CD4-positive, CD25-positive, alpha-beta regulatory T cell (primary cell): ENCODE data around the gene CAMTA1. TPM values are rescaled to one million over a fixed set of nuclear protein-coding genes. Genes with fewer than 3 reads are reported as not detected.

Experiments
- ATAC-seq, 2 donors: fragments of 150-1000 bp; cut with Tn5 transposase; one replicate each; pipeline ENCODE4 v1.10.0; 2021; ENCODE audit warnings: low read depth in 2 of 2, moderate number of reproducible peaks in 2 of 2, moderate library complexity in 1 of 2
- DNase-seq, 3 donors: peaks; one replicate each; pipeline versions ENCODE4 v3.0.0 to v3.0.0-alpha.2; 2012 to 2022; ENCODE audit warnings: mixed read lengths in 1 of 3
- H3K27ac ChIP-seq: one replicate; pipeline ENCODE4 v1.7.0; 2013; ENCODE audit warnings: mild to moderate bottlenecking, low read length; ENCODE audit not compliant: insufficient read depth, poor library complexity, severe bottlenecking
- H3K27me3 ChIP-seq: one replicate; pipeline ENCODE4 v1.7.0; 2013; ENCODE audit warnings: low read length; ENCODE audit not compliant: control insufficient read depth, insufficient read depth
- H3K36me3 ChIP-seq: one replicate; pipeline ENCODE4 v1.7.0; 2013; ENCODE audit warnings: mild to moderate bottlenecking, low read length, moderate library complexity; ENCODE audit not compliant: control insufficient read depth, insufficient read depth
- H3K4me1 ChIP-seq: 2 replicates; pipeline ENCODE4 v1.7.0; 2013; ENCODE audit warnings: mild to moderate bottlenecking, low read length; ENCODE audit not compliant: insufficient read depth, control insufficient read depth, poor library complexity, severe bottlenecking
- H3K4me3 ChIP-seq: one replicate; pipeline ENCODE4 v1.7.0; 2013; ENCODE audit warnings: low read depth, mild to moderate bottlenecking, low read length, moderate library complexity
- H3K9me3 ChIP-seq, 2 experiments: 1 replicate in 1 of 2; 2 replicates in 1 of 2; pipeline ENCODE4 v1.7.0; 2013; ENCODE audit warnings: low read length in 2 of 2, mild to moderate bottlenecking in 1 of 2, moderate library complexity in 1 of 2; ENCODE audit not compliant: control insufficient read depth in 2 of 2
- H3K27ac Mint-ChIP-seq, 3 donors: one replicate each; pipeline ENCODE4 v1.8.0; 2020 to 2022; ENCODE audit warnings: mild to moderate bottlenecking in 3 of 3, mixed read lengths in 3 of 3, moderate library complexity in 2 of 3
- H3K27me3 Mint-ChIP-seq: one replicate; pipeline ENCODE4 v1.8.0; 2022; ENCODE audit warnings: mild to moderate bottlenecking, mixed read lengths
- H3K36me3 Mint-ChIP-seq: one replicate; pipeline ENCODE4 v1.8.0; 2020; ENCODE audit warnings: mixed read lengths
- H3K4me1 Mint-ChIP-seq, 4 donors: one replicate each; pipeline ENCODE4 v1.8.0; 2020 to 2022; ENCODE audit warnings: mixed read lengths in 4 of 4, mild to moderate bottlenecking in 1 of 4
- H3K4me3 Mint-ChIP-seq, 4 donors: one replicate each; pipeline ENCODE4 v1.8.0; 2020 to 2022; ENCODE audit warnings: mild to moderate bottlenecking in 4 of 4, mixed read lengths in 4 of 4, moderate library complexity in 3 of 4
- H3K9me3 Mint-ChIP-seq, 7 donors: one replicate each; pipeline ENCODE4 v1.8.0; 2020 to 2022; ENCODE audit warnings: mixed read lengths in 7 of 7, mild to moderate bottlenecking in 3 of 7, moderate library complexity in 2 of 7
- polyA plus RNA-seq, 4 donors: library from polyadenylated mRNA; unstranded; fragments of 300-500 nt; fragmentation: Illumina TruSeq; gene quantifications; one replicate each; pipeline ENCODE4 v1.2.3, GENCODE V29; 2021
- total RNA-seq: library from RNA; stranded (reverse); gene quantifications from one replicate; pipeline ENCODE4 v1.2.3, GENCODE V29; 2022

The CAMTA1 gene
- total and polyA plus RNA-seq, 5 donors from 2014 or later, result 48.8 to 112 (median 80.0) TPM

DNA sequence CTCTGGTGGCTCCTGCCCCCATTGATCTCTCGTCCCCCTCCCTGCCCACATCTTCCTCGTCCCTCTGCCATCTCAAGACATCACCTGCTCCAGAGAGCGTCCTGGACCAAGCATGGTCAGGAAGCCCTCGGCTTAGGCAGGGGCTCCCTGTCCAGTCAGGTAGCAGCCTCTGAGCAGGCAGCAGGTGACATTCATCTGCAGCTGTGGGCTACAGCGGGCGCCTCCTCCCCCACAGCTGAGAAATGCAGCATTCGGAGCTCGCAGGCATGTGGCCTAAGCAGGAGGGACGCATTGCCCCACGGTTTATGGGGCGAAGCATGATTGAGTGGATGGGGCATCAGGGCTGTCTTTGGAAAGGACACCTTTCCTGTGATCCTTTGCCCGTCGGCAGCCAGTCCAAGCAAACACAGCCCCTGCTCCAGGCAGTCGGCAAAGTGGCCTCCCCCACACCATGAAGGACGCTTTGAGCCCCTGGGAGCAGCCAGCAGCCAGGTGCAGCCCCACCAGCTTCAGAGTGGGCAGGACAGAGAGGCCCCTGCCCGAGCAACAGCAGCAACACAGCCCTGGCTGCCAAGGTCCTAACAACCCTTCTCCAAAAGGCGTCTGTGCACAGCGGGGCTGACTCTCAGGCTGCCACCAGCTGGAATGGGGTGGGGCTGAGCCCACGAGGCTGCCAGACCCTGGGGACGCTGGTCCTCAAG lies 751.8 kb downstream of the CAMTA1 start:
- Mint-ChIP-seq H3K27ac (no peak overlapping the region), H3K4me3 (no peak overlapping the region), H3K36me3 (no peaks in the 10 kb centered on the region), H3K27me3 (peaks cover 9% of the 10 kb centered on the region), H3K9me3 (no peaks in the 10 kb centered on the region), H3K4me1 (no peaks in the 10 kb centered on the region)
- no peaks in the 10 kb centered on the region for H3K4me1 ChIP-seq
- ATAC-seq (no peak), DNase-seq (no peak)
- no peaks in the 10 kb centered on the region for H3K36me3 ChIP-seq
- no peaks in the 10 kb centered on the region for H3K27me3 ChIP-seq
- no peak overlapping the region for H3K27ac ChIP-seq
- H3K9me3 ChIP-seq, result no peaks in the 10 kb centered on the region
- no peak overlapping the region for H3K4me3 ChIP-seq

DNA sequence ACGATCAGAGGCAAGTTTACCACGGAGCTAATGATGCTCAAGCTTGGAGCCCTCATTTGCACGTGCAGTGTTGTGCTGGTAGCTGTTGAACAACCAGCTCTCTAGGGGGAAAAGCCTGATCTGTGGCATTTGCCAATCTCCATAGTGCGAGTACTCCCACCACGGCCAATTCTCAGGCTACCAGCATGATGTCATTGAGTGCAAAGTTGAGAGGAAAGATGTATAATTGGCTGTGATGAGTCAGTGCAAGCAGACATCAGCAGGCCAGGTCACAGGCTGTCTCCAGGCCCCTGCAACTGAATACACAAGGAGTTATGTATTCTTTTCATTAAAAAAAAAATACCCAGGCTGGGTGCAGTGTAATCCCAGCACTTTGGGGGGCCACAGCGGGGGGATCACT lies 752.8 kb downstream of the CAMTA1 start:
- no peaks in the 10 kb centered on the region for H3K36me3 Mint-ChIP-seq
- Histone ChIP-seq H3K27me3 (no peaks in the 10 kb centered on the region), H3K36me3 (no peaks in the 10 kb centered on the region), H3K27ac (no peak overlapping the region), H3K4me1 (no peaks in the 10 kb centered on the region), H3K9me3 (no peaks in the 10 kb centered on the region), H3K4me3 (no peak overlapping the region)
- ATAC-seq, result no peak
- H3K4me1 Mint-ChIP-seq, result no peaks in the 10 kb centered on the region
- peaks cover 4% of the 10 kb centered on the region for H3K27me3 Mint-ChIP-seq
- no peak for DNase-seq
- H3K4me3 Mint-ChIP-seq, result no peak overlapping the region
- no peaks in the 10 kb centered on the region for H3K9me3 Mint-ChIP-seq
- H3K27ac Mint-ChIP-seq, result no peak overlapping the region

DNA sequence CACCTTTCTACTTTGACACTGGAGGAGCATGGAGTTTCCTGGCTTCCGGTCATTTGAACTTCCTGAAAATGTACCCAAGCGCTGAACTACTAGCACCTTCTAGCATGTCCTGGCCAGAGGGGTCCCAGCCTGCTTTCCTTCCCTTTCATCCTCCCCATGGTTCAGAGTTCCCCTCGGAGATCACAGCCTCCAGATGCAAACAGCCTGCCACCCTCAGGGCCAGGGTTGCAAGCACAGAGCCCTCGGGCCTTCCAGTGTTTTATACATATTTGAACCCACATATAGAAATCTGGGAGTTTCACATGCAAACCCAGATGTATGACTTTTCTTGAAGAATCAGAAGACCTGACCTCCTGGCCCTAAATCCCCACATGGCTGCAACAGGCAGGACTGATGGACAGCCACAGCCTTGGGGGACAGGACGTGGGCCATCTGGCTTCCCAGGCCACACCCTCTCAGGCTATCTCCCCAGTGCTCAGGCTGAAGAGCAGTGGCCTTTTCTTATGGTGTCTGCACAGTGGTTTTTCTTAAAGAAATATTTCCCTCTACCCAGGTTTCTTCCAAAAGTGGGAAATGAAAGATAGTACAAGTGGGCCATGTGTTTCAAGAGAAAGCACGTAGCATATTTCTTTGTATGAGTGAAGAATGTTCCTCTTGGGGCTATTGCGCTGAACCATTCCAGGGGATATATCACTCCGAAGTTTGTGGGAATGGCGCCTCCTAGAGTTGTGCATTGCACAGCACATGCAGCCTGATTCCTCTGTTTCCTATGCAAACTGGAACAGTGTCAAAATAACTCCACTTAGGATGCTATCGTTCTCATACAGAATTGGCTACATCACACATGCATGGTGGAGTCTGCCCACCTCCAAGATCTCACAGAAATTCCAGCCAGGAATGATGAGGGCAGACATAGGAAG lies 753.9 kb downstream of the CAMTA1 start:
- no peak for DNase-seq
- Histone ChIP-seq H3K9me3 (no peaks in the 10 kb centered on the region), H3K36me3 (no peaks in the 10 kb centered on the region), H3K27me3 (no peaks in the 10 kb centered on the region), H3K27ac (no peak overlapping the region), H3K4me1 (no peaks in the 10 kb centered on the region), H3K4me3 (no peak overlapping the region)
- no peaks in the 10 kb centered on the region for H3K4me1 Mint-ChIP-seq
- H3K9me3 Mint-ChIP-seq, result no peaks in the 10 kb centered on the region
- H3K4me3 Mint-ChIP-seq, result no peak overlapping the region
- H3K36me3 Mint-ChIP-seq, result no peaks in the 10 kb centered on the region
- no peak for ATAC-seq
- H3K27me3 Mint-ChIP-seq, result peaks cover 4% of the 10 kb centered on the region
- no peak overlapping the region for H3K27ac Mint-ChIP-seq

DNA sequence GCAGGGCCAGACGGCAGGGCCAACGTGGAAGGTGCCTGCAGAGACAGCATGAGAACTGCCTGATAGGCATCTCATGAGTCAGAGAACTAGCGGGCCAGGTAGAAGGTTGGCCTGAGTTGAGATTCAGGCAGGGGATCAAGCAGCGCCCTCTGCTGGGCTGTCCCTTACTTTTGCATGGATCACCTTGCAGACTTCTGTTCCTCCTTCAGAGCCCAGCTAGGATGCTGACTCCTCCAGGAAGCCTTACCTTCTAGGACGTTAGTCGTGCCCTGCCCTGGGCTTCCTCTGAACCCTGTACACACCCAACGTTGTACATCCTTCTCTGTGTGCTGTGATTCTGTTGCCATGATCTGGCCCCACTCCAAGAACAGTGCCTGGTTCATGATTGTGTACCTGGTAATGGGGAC lies 754.5 kb downstream of the CAMTA1 start:
- H3K36me3 ChIP-seq, result no peaks in the 10 kb centered on the region
- H3K36me3 Mint-ChIP-seq, result no peaks in the 10 kb centered on the region
- H3K9me3 ChIP-seq, result no peaks in the 10 kb centered on the region
- H3K4me3 Mint-ChIP-seq, result no peak overlapping the region
- H3K27me3 ChIP-seq, result no peaks in the 10 kb centered on the region
- DNase-seq (peak in 1 of 3 donors; percentile 21), ATAC-seq (no peak)
- H3K4me1 Mint-ChIP-seq, result no peaks in the 10 kb centered on the region
- H3K27ac ChIP-seq, result no peak overlapping the region
- no peaks in the 10 kb centered on the region for H3K9me3 Mint-ChIP-seq
- H3K27ac Mint-ChIP-seq, result no peak overlapping the region
- no peak overlapping the region for H3K4me3 ChIP-seq
- H3K27me3 Mint-ChIP-seq, result peaks cover 4% of the 10 kb centered on the region
- H3K4me1 ChIP-seq, result no peaks in the 10 kb centered on the region

DNA sequence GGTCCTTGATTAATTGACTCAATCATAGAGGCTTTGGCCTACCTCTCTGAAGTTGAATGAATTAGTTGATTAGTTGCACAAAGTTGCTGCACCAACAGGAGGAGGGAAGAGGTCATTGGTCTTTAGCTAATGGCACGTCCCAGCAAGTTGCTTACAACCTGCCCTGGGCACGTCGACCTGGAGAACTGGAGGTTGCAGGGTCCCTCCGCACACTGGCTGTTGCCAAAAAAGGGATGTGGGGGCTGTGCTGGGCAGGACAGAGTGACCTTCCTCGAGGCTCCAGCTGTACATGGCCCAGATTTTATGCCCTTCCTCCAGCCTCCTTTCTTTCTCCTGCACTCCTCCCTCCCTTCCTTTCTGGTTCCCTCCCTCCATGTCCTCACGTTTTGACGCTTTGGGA lies 755.6 kb downstream of the CAMTA1 start:
- Histone ChIP-seq H3K4me1 (no peaks in the 10 kb centered on the region), H3K27ac (no peak overlapping the region), H3K4me3 (no peak overlapping the region), H3K9me3 (no peaks in the 10 kb centered on the region), H3K36me3 (no peaks in the 10 kb centered on the region), H3K27me3 (no peaks in the 10 kb centered on the region)
- H3K4me3 Mint-ChIP-seq, result no peak overlapping the region
- H3K4me1 Mint-ChIP-seq, result no peaks in the 10 kb centered on the region
- DNase-seq (no peak), ATAC-seq (no peak)
- no peaks in the 10 kb centered on the region for H3K9me3 Mint-ChIP-seq
- H3K27me3 Mint-ChIP-seq, result peaks cover 2% of the 10 kb centered on the region
- H3K27ac Mint-ChIP-seq, result no peak overlapping the region
- no peaks in the 10 kb centered on the region for H3K36me3 Mint-ChIP-seq

DNA sequence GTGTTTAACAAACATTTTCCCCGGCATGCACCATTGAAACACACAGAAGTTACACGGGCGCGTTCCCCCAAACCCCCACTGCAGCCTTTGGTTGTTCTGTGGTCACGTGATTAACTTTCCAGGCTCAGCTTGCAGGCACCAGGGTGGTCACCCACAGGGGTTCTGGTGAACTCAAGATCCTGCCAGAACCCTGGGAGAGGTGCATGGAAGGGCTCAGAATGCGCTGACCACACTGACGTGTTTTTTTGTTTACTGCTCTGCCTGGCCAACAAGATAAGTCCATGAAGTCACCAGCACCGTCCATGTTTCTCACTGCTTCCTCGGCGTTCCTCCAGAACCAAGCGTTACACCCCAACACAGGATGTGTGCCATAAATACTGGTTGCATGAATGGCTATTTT lies 756.4 kb downstream of the CAMTA1 start:
- no peaks in the 10 kb centered on the region for H3K36me3 ChIP-seq
- no peaks in the 10 kb centered on the region for H3K9me3 Mint-ChIP-seq
- H3K36me3 Mint-ChIP-seq, result no peaks in the 10 kb centered on the region

DNA sequence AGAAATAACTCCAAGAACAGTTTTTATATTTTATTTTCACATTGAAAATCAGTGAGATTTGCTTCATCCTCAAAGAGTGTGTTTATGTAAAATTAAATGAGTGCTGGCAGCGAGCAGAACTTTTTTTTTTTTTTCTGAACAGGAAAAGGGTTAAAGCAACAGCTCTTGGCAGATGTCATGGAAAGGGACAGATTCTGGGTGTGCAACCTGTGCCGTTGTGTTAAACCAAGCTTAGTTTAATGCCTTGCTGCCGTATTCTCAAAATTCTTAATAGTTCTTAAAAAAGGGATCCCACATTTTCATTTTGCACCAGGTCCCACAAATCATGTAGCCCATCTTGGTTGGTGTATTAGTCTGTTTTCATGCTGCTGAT lies 758.5 kb downstream of the CAMTA1 start:
- Mint-ChIP-seq H3K4me1 (no peaks in the 10 kb centered on the region), H3K9me3 (no peaks in the 10 kb centered on the region), H3K27me3 (peaks cover 5% of the 10 kb centered on the region), H3K36me3 (no peaks in the 10 kb centered on the region), H3K27ac (no peak overlapping the region), H3K4me3 (no peak overlapping the region)
- no peak for ATAC-seq
- Histone ChIP-seq H3K4me1 (no peaks in the 10 kb centered on the region), H3K9me3 (no peaks in the 10 kb centered on the region), H3K4me3 (no peak overlapping the region), H3K36me3 (no peaks in the 10 kb centered on the region), H3K27me3 (no peaks in the 10 kb centered on the region), H3K27ac (no peak overlapping the region)
- no peak for DNase-seq

More for the DNA sequence above, 756.4 kb downstream of the CAMTA1 start:
- ATAC-seq (no peak), DNase-seq (no peak)
- Mint-ChIP-seq H3K27me3 (no peaks in the 10 kb centered on the region), H3K27ac (no peak overlapping the region), H3K4me1 (no peaks in the 10 kb centered on the region), H3K4me3 (no peak overlapping the region)
- Histone ChIP-seq H3K4me1 (no peaks in the 10 kb centered on the region), H3K27ac (no peak overlapping the region), H3K27me3 (no peaks in the 10 kb centered on the region), H3K9me3 (no peaks in the 10 kb centered on the region), H3K4me3 (no peak overlapping the region)
